ENCODE data around the gene ZNF423.

ZNF423 gene

GRCh38 chr16:49464877-49465504, 390.9 kb downstream of the ZNF423 start:
- no peak for TF ChIP-seq Cebpa-rat (IDR thresholded peaks at IDR 0.05)
- Histone ChIP-seq H3K27me3 (no peaks in the 10 kb centered on the region), H3K4me2 (peak overlapping the region; percentile 89), H3K4me3 (peak overlapping the region; percentile 9; the same call in 1 of the 2 replicates), H3K9me3 (no peaks in the 10 kb centered on the region), H3K36me3 (no peaks in the 10 kb centered on the region), H4K20me1 (no peaks in the 10 kb centered on the region), H3K9ac (no peak overlapping the region; the same call in 1 of the 2 replicates), H3K27ac (peak overlapping the region; percentile 83), H3K4me1 (peaks cover 90% of the 10 kb centered on the region)

GRCh38 chr16:49464093-49464492, 391.8 kb downstream of the ZNF423 start:
- no peaks in the 10 kb centered on the region for H3K36me3 ChIP-seq
- H3K9me3 ChIP-seq = no peaks in the 10 kb centered on the region
- H4K20me1 ChIP-seq = no peaks in the 10 kb centered on the region
- no peak for TF ChIP-seq Cebpa-rat (IDR thresholded peaks at IDR 0.05)
- no peaks in the 10 kb centered on the region for H3K27me3 ChIP-seq
- peaks cover 86% of the 10 kb centered on the region for H3K4me1 ChIP-seq
- peak overlapping the region; percentile 83 for H3K27ac ChIP-seq
- peak overlapping the region; percentile 48; the same call in 1 of the 2 replicates for H3K9ac ChIP-seq
- peak overlapping the region; percentile 10; the same call in 1 of the 2 replicates for H3K4me3 ChIP-seq
- H3K4me2 ChIP-seq = peak overlapping the region; percentile 89

- H3K27ac ChIP-seq = peak overlapping the region; percentile 83
Measured at GRCh38 chr16:49463529-49463928, 392.4 kb downstream of the ZNF423 start.

GRCh38 chr16:49462989-49463371, 392.9 kb downstream of the ZNF423 start:
- H3K9me3 ChIP-seq = no peaks in the 10 kb centered on the region
- no peaks in the 10 kb centered on the region for H3K36me3 ChIP-seq
- H4K20me1 ChIP-seq = no peaks in the 10 kb centered on the region
- peak overlapping the region; percentile 83 for H3K27ac ChIP-seq
- H3K9ac ChIP-seq = peak overlapping the region; percentile 63
- TF ChIP-seq Cebpa-rat (IDR thresholded peaks at IDR 0.05) = no peak
- H3K4me3 ChIP-seq = no peak overlapping the region
- H3K4me1 ChIP-seq = peaks cover 76% of the 10 kb centered on the region
- peak overlapping the region; percentile 89 for H3K4me2 ChIP-seq
- no peaks in the 10 kb centered on the region for H3K27me3 ChIP-seq

More at GRCh38 chr16:49463529-49463928, 392.4 kb downstream of the ZNF423 start:
- peak overlapping the region; percentile 63 for H3K9ac ChIP-seq
- H3K4me2 ChIP-seq = peak overlapping the region; percentile 89
- no peaks in the 10 kb centered on the region for H4K20me1 ChIP-seq
- no peak for TF ChIP-seq Cebpa-rat (IDR thresholded peaks at IDR 0.05)
- no peaks in the 10 kb centered on the region for H3K36me3 ChIP-seq
- H3K9me3 ChIP-seq = no peaks in the 10 kb centered on the region
- H3K4me3 ChIP-seq = peak overlapping the region; percentile 10; the same call in 1 of the 2 replicates
- H3K27me3 ChIP-seq = no peaks in the 10 kb centered on the region
- peaks cover 82% of the 10 kb centered on the region for H3K4me1 ChIP-seq

GRCh38 chr16:49462362-49462988, 393.4 kb downstream of the ZNF423 start:
- H3K4me2 ChIP-seq = peak overlapping the region; percentile 89
- TF ChIP-seq Cebpa-rat (IDR thresholded peaks at IDR 0.05) = no peak
- H3K9me3 ChIP-seq = no peaks in the 10 kb centered on the region
- H3K27ac ChIP-seq = peak overlapping the region; percentile 83
- peak overlapping the region; percentile 63; the same call in 1 of the 2 replicates for H3K9ac ChIP-seq
- H3K27me3 ChIP-seq = no peaks in the 10 kb centered on the region
- H3K36me3 ChIP-seq = no peaks in the 10 kb centered on the region
- H3K4me3 ChIP-seq = no peak overlapping the region
- no peaks in the 10 kb centered on the region for H4K20me1 ChIP-seq
- H3K4me1 ChIP-seq = peaks cover 71% of the 10 kb centered on the region

GRCh38 chr16:49461517-49461951, 394.4 kb downstream of the ZNF423 start:
- no peak for TF ChIP-seq Cebpa-rat (IDR thresholded peaks at IDR 0.05)
- H3K9me3 ChIP-seq = no peaks in the 10 kb centered on the region
- no peaks in the 10 kb centered on the region for H3K27me3 ChIP-seq
- no peak overlapping the region for H3K9ac ChIP-seq
- H3K4me1 ChIP-seq = peaks cover 69% of the 10 kb centered on the region
- peak overlapping the region; percentile 83 for H3K27ac ChIP-seq
- H4K20me1 ChIP-seq = no peaks in the 10 kb centered on the region
- H3K4me2 ChIP-seq = peak overlapping the region; percentile 89
- no peaks in the 10 kb centered on the region for H3K36me3 ChIP-seq
- no peak overlapping the region for H3K4me3 ChIP-seq

- no peak for TF ChIP-seq Cebpa-rat (IDR thresholded peaks at IDR 0.05)
- Histone ChIP-seq H3K9ac (no peak overlapping the region), H3K9me3 (no peaks in the 10 kb centered on the region), H3K36me3 (no peaks in the 10 kb centered on the region), H3K4me2 (peak overlapping the region; percentile 89), H3K4me3 (no peak overlapping the region), H3K27ac (peak overlapping the region; percentile 83; the same call in 1 of the 2 replicates), H4K20me1 (no peaks in the 10 kb centered on the region), H3K4me1 (peaks cover 63% of the 10 kb centered on the region), H3K27me3 (no peaks in the 10 kb centered on the region)
Measured at GRCh38 chr16:49460786-49461470, 395.0 kb downstream of the ZNF423 start.

- H3K4me3 ChIP-seq = no peak overlapping the region
- TF ChIP-seq Cebpa-rat (IDR thresholded peaks at IDR 0.05) = no peak
- no peak overlapping the region for H3K9ac ChIP-seq
- no peaks in the 10 kb centered on the region for H3K36me3 ChIP-seq
- H3K27ac ChIP-seq = no peak overlapping the region; the same call in 1 of the 2 replicates
- peak overlapping the region; percentile 34; the same call in 1 of the 2 replicates for H3K4me2 ChIP-seq
- H3K4me1 ChIP-seq = peaks cover 59% of the 10 kb centered on the region
- no peaks in the 10 kb centered on the region for H3K9me3 ChIP-seq
- H4K20me1 ChIP-seq = no peaks in the 10 kb centered on the region
- no peaks in the 10 kb centered on the region for H3K27me3 ChIP-seq
Measured at GRCh38 chr16:49459953-49460735, 395.8 kb downstream of the ZNF423 start.

Data from BLaER1 (cell line).